ENCODE results near the gene LMX1A. TPM values are rescaled to one million over a fixed set of nuclear protein-coding genes. Genes with fewer than 3 reads are reported as not detected.

LMX1A gene
- total RNA-seq, 1 experiment from 2014 or later = not detected

DNA sequence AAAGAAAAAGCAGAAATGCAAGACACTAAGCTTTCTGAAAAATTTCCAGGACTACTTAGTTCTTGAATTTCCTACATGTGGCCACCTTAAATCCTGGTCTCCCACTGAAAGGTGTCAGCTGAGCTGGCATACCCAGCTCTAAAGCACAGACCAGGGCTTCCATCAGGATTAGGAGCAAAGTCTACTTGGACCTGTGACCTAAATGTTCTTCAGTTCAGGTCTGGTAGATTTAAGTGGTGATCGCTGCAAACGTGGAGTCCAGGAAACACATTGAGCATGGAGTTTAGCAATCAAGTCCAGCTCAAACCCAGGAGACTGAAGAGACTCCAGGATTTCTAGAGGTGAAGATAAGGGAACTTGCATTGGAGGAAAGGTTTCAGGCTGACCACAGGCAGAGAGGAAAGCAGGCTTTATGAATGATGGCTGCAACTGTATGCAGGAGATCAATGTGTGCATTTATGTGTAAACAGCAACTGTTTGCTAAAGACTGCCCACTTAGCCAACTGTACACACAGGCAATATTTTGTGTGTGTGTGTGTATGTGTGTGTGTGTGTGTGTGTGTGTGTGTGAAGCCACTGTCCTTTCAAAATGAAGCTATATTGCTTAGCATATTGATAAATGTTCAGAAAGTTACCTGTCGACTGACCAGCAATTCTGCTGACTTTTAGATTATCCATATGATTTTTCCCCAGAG lies 75.2 kb downstream of the LMX1A start:
- Histone ChIP-seq H3K36me3 (ENCODE audit: control insufficient read depth, insufficient read depth, low read length) (no peaks in the 10 kb centered on the region), H3K9me3 (ENCODE audit: control insufficient read depth, insufficient read depth, low read depth, low read length) (no peaks in the 10 kb centered on the region), H3K4me3 (ENCODE audit: low read depth in 2 of 2, low read length in 2 of 2) (no peak overlapping the region), H3K27ac (ENCODE audit: low read length) (no peak overlapping the region), H3K27me3 (ENCODE audit: control insufficient read depth, insufficient read depth, low read length) (peaks cover 2% of the 10 kb centered on the region; the same call in 1 of the 2 replicates), H3K4me1 (ENCODE audit: control insufficient read depth, insufficient read depth, low read length) (no peaks in the 10 kb centered on the region)
- DNase-seq (ENCODE audit: low read depth, low spot score) (no peak), ATAC-seq (no peak)
- intact Hi-C loops (cut with micrococcal nuclease; ENCODE audit: unreplicated experiment) = no loop called here
- TF ChIP-seq, protein P1, sequence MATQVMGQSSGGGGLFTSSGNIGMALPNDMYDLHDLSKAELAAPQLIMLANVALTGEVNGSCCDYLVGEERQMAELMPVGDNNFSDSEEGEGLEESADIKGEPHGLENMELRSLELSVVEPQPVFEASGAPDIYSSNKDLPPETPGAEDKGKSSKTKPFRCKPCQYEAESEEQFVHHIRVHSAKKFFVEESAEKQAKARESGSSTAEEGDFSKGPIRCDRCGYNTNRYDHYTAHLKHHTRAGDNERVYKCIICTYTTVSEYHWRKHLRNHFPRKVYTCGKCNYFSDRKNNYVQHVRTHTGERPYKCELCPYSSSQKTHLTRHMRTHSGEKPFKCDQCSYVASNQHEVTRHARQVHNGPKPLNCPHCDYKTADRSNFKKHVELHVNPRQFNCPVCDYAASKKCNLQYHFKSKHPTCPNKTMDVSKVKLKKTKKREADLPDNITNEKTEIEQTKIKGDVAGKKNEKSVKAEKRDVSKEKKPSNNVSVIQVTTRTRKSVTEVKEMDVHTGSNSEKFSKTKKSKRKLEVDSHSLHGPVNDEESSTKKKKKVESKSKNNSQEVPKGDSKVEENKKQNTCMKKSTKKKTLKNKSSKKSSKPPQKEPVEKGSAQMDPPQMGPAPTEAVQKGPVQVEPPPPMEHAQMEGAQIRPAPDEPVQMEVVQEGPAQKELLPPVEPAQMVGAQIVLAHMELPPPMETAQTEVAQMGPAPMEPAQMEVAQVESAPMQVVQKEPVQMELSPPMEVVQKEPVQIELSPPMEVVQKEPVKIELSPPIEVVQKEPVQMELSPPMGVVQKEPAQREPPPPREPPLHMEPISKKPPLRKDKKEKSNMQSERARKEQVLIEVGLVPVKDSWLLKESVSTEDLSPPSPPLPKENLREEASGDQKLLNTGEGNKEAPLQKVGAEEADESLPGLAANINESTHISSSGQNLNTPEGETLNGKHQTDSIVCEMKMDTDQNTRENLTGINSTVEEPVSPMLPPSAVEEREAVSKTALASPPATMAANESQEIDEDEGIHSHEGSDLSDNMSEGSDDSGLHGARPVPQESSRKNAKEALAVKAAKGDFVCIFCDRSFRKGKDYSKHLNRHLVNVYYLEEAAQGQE (IDR thresholded peaks at IDR 0.05; ENCODE audit: insufficient read depth in 1 of 2, low read depth in 2 of 2, low read length in 1 of 2) = no peak
- TF ChIP-seq SIN3A (IDR thresholded peaks at IDR 0.05; ENCODE audit: borderline replicate concordance, insufficient read depth, low read depth, low read length) (no peak), TCF7L2 (IDR thresholded peaks at IDR 0.05; ENCODE audit: low read depth, low read length) (no peak), POLR2AphosphoS5 (IDR thresholded peaks at IDR 0.05; ENCODE audit: low read depth, low read length) (no peak)
- TF ChIP-seq, protein P2, sequence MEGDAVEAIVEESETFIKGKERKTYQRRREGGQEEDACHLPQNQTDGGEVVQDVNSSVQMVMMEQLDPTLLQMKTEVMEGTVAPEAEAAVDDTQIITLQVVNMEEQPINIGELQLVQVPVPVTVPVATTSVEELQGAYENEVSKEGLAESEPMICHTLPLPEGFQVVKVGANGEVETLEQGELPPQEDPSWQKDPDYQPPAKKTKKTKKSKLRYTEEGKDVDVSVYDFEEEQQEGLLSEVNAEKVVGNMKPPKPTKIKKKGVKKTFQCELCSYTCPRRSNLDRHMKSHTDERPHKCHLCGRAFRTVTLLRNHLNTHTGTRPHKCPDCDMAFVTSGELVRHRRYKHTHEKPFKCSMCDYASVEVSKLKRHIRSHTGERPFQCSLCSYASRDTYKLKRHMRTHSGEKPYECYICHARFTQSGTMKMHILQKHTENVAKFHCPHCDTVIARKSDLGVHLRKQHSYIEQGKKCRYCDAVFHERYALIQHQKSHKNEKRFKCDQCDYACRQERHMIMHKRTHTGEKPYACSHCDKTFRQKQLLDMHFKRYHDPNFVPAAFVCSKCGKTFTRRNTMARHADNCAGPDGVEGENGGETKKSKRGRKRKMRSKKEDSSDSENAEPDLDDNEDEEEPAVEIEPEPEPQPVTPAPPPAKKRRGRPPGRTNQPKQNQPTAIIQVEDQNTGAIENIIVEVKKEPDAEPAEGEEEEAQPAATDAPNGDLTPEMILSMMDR (IDR thresholded peaks at IDR 0.05) = no peak
- no TSS peak for BruUV-seq (replicated peaks)
- CTCF ChIA-PET = no interaction called here
- POLR2A ChIA-PET = interaction anchor here (0.6 kb wide), 1 partner anchor 28 kb away, joined by 3 read pairs; no protein-coding TSS in a partner anchor
- in situ Hi-C loops (cut with HindIII; ENCODE audit: low pct_unique_long_range_greater_than_20kb, low sequenced_read_pairs) = no loop called here

DNA sequence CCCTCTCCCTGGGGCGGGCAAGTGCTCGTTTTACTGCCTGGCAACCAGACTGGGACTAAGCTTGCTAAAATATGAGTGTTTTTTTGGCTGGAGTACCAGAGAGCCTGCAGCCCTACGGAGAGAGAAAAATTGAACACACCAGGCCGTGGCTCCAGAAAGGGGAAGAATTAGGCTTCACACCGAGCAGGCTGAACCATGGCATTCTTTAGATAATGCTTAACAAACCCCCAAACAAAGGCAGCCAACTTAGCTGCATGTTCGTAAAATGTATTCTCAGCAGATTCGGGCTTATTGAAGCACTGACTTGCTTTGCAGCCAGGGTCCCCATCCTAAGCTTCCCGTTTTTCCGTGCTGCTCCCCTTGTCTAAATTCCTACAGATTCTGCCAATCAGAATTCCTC lies 76.6 kb downstream of the LMX1A start:
- no TSS peak for BruUV-seq (replicated peaks)
- TF ChIP-seq SIN3A (IDR thresholded peaks at IDR 0.05; ENCODE audit: borderline replicate concordance, insufficient read depth, low read depth, low read length) (no peak), POLR2AphosphoS5 (IDR thresholded peaks at IDR 0.05; ENCODE audit: low read depth, low read length) (no peak), TCF7L2 (IDR thresholded peaks at IDR 0.05; ENCODE audit: low read depth, low read length) (no peak)
- TF ChIP-seq, protein P2 (IDR thresholded peaks at IDR 0.05) = no peak
- TF ChIP-seq, protein P1 (IDR thresholded peaks at IDR 0.05; ENCODE audit: insufficient read depth in 1 of 2, low read depth in 2 of 2, low read length in 1 of 2) = no peak
- POLR2A ChIA-PET = no interaction called here
- Histone ChIP-seq H3K4me1 (ENCODE audit: control insufficient read depth, insufficient read depth, low read length) (no peaks in the 10 kb centered on the region), H3K36me3 (ENCODE audit: control insufficient read depth, insufficient read depth, low read length) (no peaks in the 10 kb centered on the region), H3K27ac (ENCODE audit: low read length) (no peak overlapping the region), H3K9me3 (ENCODE audit: control insufficient read depth, insufficient read depth, low read depth, low read length) (no peaks in the 10 kb centered on the region), H3K27me3 (ENCODE audit: control insufficient read depth, insufficient read depth, low read length) (peaks cover 2% of the 10 kb centered on the region; the same call in 1 of the 2 replicates), H3K4me3 (ENCODE audit: low read depth in 2 of 2, low read length in 2 of 2) (no peak overlapping the region)
- ATAC-seq (no peak), DNase-seq (ENCODE audit: low read depth, low spot score) (no peak)
- in situ Hi-C loops (cut with HindIII; ENCODE audit: low pct_unique_long_range_greater_than_20kb, low sequenced_read_pairs) (no loop called here), intact Hi-C loops (cut with micrococcal nuclease; ENCODE audit: unreplicated experiment) (no loop called here)
- CTCF ChIA-PET = no interaction called here

All from Panc1 (cell line).